Measurements from ENCODE around the gene MED13L. TPM values are rescaled to one million over a fixed set of nuclear protein-coding genes. Genes with fewer than 3 reads are reported as not detected.

MED13L gene
- total RNA-seq, 2 experiments from 2014 or later = 25.7 to 40.1 TPM

GRCh38 chr12:115973968-115974724, 303.3 kb downstream of the MED13L start:
- intact Hi-C loops (cut with micrococcal nuclease; ENCODE audit: unreplicated experiment) = no loop called here
- ChIA-PET CTCF (ENCODE audit: unreplicated experiment) (no interaction called here), POLR2A (no interaction called here)
- Histone ChIP-seq H3K27ac (ENCODE audit: low read depth, low read length, poor library complexity, severe bottlenecking) (no peak overlapping the region), H3K79me2 (ENCODE audit: insufficient read depth, low read depth, low read length) (no peaks in the 10 kb centered on the region), H3K36me3 (ENCODE audit: insufficient read depth, low read length) (peaks cover 11% of the 10 kb centered on the region; the same call in 1 of the 2 replicates), H3K9me2 (ENCODE audit: insufficient read depth, low read length) (no peaks in the 10 kb centered on the region), H3K9me3 (ENCODE audit: low read length) (no peaks in the 10 kb centered on the region), H3K4me2 (ENCODE audit: low read length) (no peak overlapping the region), H3K4me3 (ENCODE audit: low read depth, low read length, poor library complexity, severe bottlenecking) (no peak overlapping the region), H2AFZ (ENCODE audit: low read length) (no peak overlapping the region), H4K20me1 (ENCODE audit: insufficient read depth, low read length) (no peaks in the 10 kb centered on the region), H3K4me1 (ENCODE audit: insufficient read depth, low read length, poor library complexity, severe bottlenecking) (no peaks in the 10 kb centered on the region)
- no TSS peak for BruUV-seq (replicated peaks)
- TF ChIP-seq EZH2phosphoT487 (IDR thresholded peaks at IDR 0.05; ENCODE audit: borderline replicate concordance, low read depth, low read length) (no peak), CTCF (conservative IDR thresholded peaks at IDR 0.05; ENCODE audit: low read length) (0 out of 2 replicates have a peak, but pooled peaks have one; percentile 15)
- no peak for DNase-seq (ENCODE audit: low spot score)

- CTCF ChIA-PET (ENCODE audit: unreplicated experiment) = no interaction called here
- BruUV-seq (replicated peaks) = no TSS peak
Observed at GRCh38 chr12:115973066-115973465, 304.4 kb downstream of the MED13L start.

More at GRCh38 chr12:115973066-115973465, 304.4 kb downstream of the MED13L start:
- Histone ChIP-seq H3K9me2 (ENCODE audit: insufficient read depth, low read length) (no peaks in the 10 kb centered on the region), H3K79me2 (ENCODE audit: insufficient read depth, low read depth, low read length) (no peaks in the 10 kb centered on the region), H3K27ac (ENCODE audit: low read depth, low read length, poor library complexity, severe bottlenecking) (no peak overlapping the region), H3K4me3 (ENCODE audit: low read depth, low read length, poor library complexity, severe bottlenecking) (no peak overlapping the region), H3K9me3 (ENCODE audit: low read length) (no peaks in the 10 kb centered on the region), H3K36me3 (ENCODE audit: insufficient read depth, low read length) (peaks cover 16% of the 10 kb centered on the region), H3K4me1 (ENCODE audit: insufficient read depth, low read length, poor library complexity, severe bottlenecking) (no peaks in the 10 kb centered on the region), H3K4me2 (ENCODE audit: low read length) (no peak overlapping the region), H2AFZ (ENCODE audit: low read length) (no peak overlapping the region), H4K20me1 (ENCODE audit: insufficient read depth, low read length) (no peaks in the 10 kb centered on the region)
- intact Hi-C loops (cut with micrococcal nuclease; ENCODE audit: unreplicated experiment) = no loop called here
- no peak for DNase-seq (ENCODE audit: low spot score)
- no peak for TF ChIP-seq CTCF (conservative IDR thresholded peaks at IDR 0.05; ENCODE audit: low read length)
- POLR2A ChIA-PET = no interaction called here

All from OCI-LY7 (cell line).